Measurements from ENCODE around the gene DKKL1.

Gene DKKL1

GRCh38 chr19:49380391-49380790 lies 16.7 kb downstream of the DKKL1 start:
- no peak for DNase-seq
- no peaks in the 10 kb centered on the region for H3K4me1 ChIP-seq (ENCODE audit: insufficient read depth, low read length)
- no peaks in the 10 kb centered on the region for H3K79me2 ChIP-seq (ENCODE audit: insufficient read depth, low read length)
- H3K4me3 ChIP-seq (ENCODE audit: low read depth in 1 of 2, low read length in 2 of 2): no peak overlapping the region
- H2AFZ ChIP-seq (ENCODE audit: low read depth, low read length): no peak overlapping the region
- no peak for ATAC-seq (ENCODE audit: insufficient read depth, low read depth)
- H3K36me3 ChIP-seq (ENCODE audit: insufficient read depth, low read length): no peaks in the 10 kb centered on the region
- no peak overlapping the region for H3K4me2 ChIP-seq (ENCODE audit: insufficient read depth, low read length)
- H3K9me3 ChIP-seq (ENCODE audit: insufficient read depth, low read length, severe bottlenecking): no peaks in the 10 kb centered on the region
- no peak for TF ChIP-seq EZH2 (IDR thresholded peaks at IDR 0.05; ENCODE audit: borderline replicate concordance, low read depth, low read length, severe bottlenecking)
- TF ChIP-seq, protein P1, sequence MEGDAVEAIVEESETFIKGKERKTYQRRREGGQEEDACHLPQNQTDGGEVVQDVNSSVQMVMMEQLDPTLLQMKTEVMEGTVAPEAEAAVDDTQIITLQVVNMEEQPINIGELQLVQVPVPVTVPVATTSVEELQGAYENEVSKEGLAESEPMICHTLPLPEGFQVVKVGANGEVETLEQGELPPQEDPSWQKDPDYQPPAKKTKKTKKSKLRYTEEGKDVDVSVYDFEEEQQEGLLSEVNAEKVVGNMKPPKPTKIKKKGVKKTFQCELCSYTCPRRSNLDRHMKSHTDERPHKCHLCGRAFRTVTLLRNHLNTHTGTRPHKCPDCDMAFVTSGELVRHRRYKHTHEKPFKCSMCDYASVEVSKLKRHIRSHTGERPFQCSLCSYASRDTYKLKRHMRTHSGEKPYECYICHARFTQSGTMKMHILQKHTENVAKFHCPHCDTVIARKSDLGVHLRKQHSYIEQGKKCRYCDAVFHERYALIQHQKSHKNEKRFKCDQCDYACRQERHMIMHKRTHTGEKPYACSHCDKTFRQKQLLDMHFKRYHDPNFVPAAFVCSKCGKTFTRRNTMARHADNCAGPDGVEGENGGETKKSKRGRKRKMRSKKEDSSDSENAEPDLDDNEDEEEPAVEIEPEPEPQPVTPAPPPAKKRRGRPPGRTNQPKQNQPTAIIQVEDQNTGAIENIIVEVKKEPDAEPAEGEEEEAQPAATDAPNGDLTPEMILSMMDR (IDR thresholded peaks at IDR 0.05; ENCODE audit: borderline replicate concordance, extremely low read depth, low read length, poor library complexity, severe bottlenecking): no peak
- H3K9ac ChIP-seq (ENCODE audit: low read depth, low read length): no peak overlapping the region
- H4K20me1 ChIP-seq (ENCODE audit: insufficient read depth, low read length): no peaks in the 10 kb centered on the region
- no peaks in the 10 kb centered on the region for H3K27me3 ChIP-seq (ENCODE audit: insufficient read depth, low read length, poor library complexity)
- no peak overlapping the region for H3K27ac ChIP-seq (ENCODE audit: low read length)

DNA sequence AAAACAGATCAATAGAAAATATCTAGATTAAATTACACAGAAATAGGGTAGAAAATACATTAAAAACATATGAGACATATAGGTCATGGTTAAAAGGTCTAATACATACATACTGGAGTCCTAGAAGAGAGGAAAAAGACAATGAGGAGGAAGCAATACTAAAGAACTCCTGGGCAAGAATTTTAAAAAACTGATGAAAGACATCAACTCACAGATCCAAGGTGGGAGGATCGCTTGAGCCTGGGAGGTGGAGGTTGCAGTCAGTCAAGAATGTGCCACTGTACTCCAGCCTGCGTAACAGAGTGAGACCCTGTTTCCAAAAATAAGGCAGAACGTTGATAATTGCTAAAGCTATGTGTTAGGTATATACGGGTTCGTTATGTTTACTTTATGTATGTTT lies 19.0 kb downstream of the DKKL1 start:
- Histone ChIP-seq H3K4me3 (ENCODE audit: low read depth in 1 of 2, low read length in 2 of 2) (no peak overlapping the region), H3K9ac (ENCODE audit: low read depth, low read length) (no peak overlapping the region), H2AFZ (ENCODE audit: low read depth, low read length) (no peak overlapping the region), H4K20me1 (ENCODE audit: insufficient read depth, low read length) (no peaks in the 10 kb centered on the region), H3K27ac (ENCODE audit: low read length) (no peak overlapping the region), H3K4me1 (ENCODE audit: insufficient read depth, low read length) (no peaks in the 10 kb centered on the region), H3K36me3 (ENCODE audit: insufficient read depth, low read length) (no peaks in the 10 kb centered on the region), H3K79me2 (ENCODE audit: insufficient read depth, low read length) (no peaks in the 10 kb centered on the region), H3K4me2 (ENCODE audit: insufficient read depth, low read length) (no peak overlapping the region), H3K27me3 (ENCODE audit: insufficient read depth, low read length, poor library complexity) (no peaks in the 10 kb centered on the region), H3K9me3 (ENCODE audit: insufficient read depth, low read length, severe bottlenecking) (no peaks in the 10 kb centered on the region)
- DNase-seq: no peak
- ATAC-seq (ENCODE audit: insufficient read depth, low read depth): no peak
- TF ChIP-seq EZH2 (IDR thresholded peaks at IDR 0.05; ENCODE audit: borderline replicate concordance, low read depth, low read length, severe bottlenecking): no peak
- TF ChIP-seq, protein P1 (IDR thresholded peaks at IDR 0.05; ENCODE audit: borderline replicate concordance, extremely low read depth, low read length, poor library complexity, severe bottlenecking): no peak

GRCh38 chr19:49383599-49383998 lies 19.9 kb downstream of the DKKL1 start:
- Histone ChIP-seq H4K20me1 (ENCODE audit: insufficient read depth, low read length) (no peaks in the 10 kb centered on the region), H2AFZ (ENCODE audit: low read depth, low read length) (no peak overlapping the region), H3K27ac (ENCODE audit: low read length) (no peak overlapping the region), H3K27me3 (ENCODE audit: insufficient read depth, low read length, poor library complexity) (no peaks in the 10 kb centered on the region), H3K9ac (ENCODE audit: low read depth, low read length) (no peak overlapping the region), H3K4me2 (ENCODE audit: insufficient read depth, low read length) (no peak overlapping the region), H3K79me2 (ENCODE audit: insufficient read depth, low read length) (no peaks in the 10 kb centered on the region), H3K4me3 (ENCODE audit: low read depth in 1 of 2, low read length in 2 of 2) (no peak overlapping the region), H3K9me3 (ENCODE audit: insufficient read depth, low read length, severe bottlenecking) (no peaks in the 10 kb centered on the region), H3K4me1 (ENCODE audit: insufficient read depth, low read length) (no peaks in the 10 kb centered on the region), H3K36me3 (ENCODE audit: insufficient read depth, low read length) (no peaks in the 10 kb centered on the region)
- no peak for TF ChIP-seq EZH2 (IDR thresholded peaks at IDR 0.05; ENCODE audit: borderline replicate concordance, low read depth, low read length, severe bottlenecking)
- TF ChIP-seq, protein P1 (IDR thresholded peaks at IDR 0.05; ENCODE audit: borderline replicate concordance, extremely low read depth, low read length, poor library complexity, severe bottlenecking): no peak
- ATAC-seq (ENCODE audit: insufficient read depth, low read depth): no peak
- no peak for DNase-seq

- H4K20me1 ChIP-seq (ENCODE audit: insufficient read depth, low read length): no peaks in the 10 kb centered on the region
- no peak within 1 kb of the TSS for H2AFZ ChIP-seq (ENCODE audit: low read depth, low read length)
- no peak for ATAC-seq (ENCODE audit: insufficient read depth, low read depth)
- no peak within 1 kb of the TSS for H3K4me2 ChIP-seq (ENCODE audit: insufficient read depth, low read length)
- no peaks in the 10 kb centered on the region for H3K79me2 ChIP-seq (ENCODE audit: insufficient read depth, low read length)
- no peak within 1 kb of the TSS for H3K27ac ChIP-seq (ENCODE audit: low read length)
- no peaks in the 10 kb centered on the region for H3K4me1 ChIP-seq (ENCODE audit: insufficient read depth, low read length)
- no peak within 1 kb of the TSS for H3K4me3 ChIP-seq (ENCODE audit: low read depth in 1 of 2, low read length in 2 of 2)
- TF ChIP-seq EZH2 (IDR thresholded peaks at IDR 0.05; ENCODE audit: borderline replicate concordance, low read depth, low read length, severe bottlenecking): no peak
- no peak for DNase-seq
- H3K9me3 ChIP-seq (ENCODE audit: insufficient read depth, low read length, severe bottlenecking): no peaks in the 10 kb centered on the region
- no peak within 1 kb of the TSS for H3K9ac ChIP-seq (ENCODE audit: low read depth, low read length)
- H3K36me3 ChIP-seq (ENCODE audit: insufficient read depth, low read length): no peaks in the 10 kb centered on the region
- H3K27me3 ChIP-seq (ENCODE audit: insufficient read depth, low read length, poor library complexity): no peaks in the 10 kb centered on the region
Observed at GRCh38 chr19:49387936-49388372, 24.3 kb downstream of the DKKL1 start, which contains the start of gene KASH5. KASH5 (plus strand) TSS chr19:49388249; CDS start chr19:49390884, 2,635 bp downstream.

Data from DND-41 (cell line).